DOHH2 (cell line): ENCODE measurements around the gene CLDN10.

Source experiments
- H3F3A ChIP-seq: fragments of 200-600 bp; sonication (generic), shearing (Covaris generic); 2 replicates; pipeline ENCODE4 v1.6.0; 2016; ENCODE audit warnings: antibody characterized with exemption, mild to moderate bottlenecking; ENCODE audit not compliant: control insufficient read depth, insufficient read depth
- H3K27ac ChIP-seq: fragments of 200-600 bp; sonication (generic); 2 replicates; pipeline ENCODE4 v1.5.1; 2014; ENCODE audit warnings: low read depth, mild to moderate bottlenecking, low read length, moderate library complexity
- H3K27me3 ChIP-seq: fragments of 200-600 bp; sonication (generic); 2 replicates; pipeline ENCODE4 v1.6.1; 2014; ENCODE audit warnings: mild to moderate bottlenecking, low read length, mixed read lengths; ENCODE audit not compliant: control insufficient read depth
- H3K36me3 ChIP-seq: fragments of 200-600 bp; sonication (generic); 2 replicates; pipeline ENCODE4 v1.6.1; 2014; ENCODE audit warnings: mild to moderate bottlenecking, low read length, moderate library complexity, mixed read lengths; ENCODE audit not compliant: control insufficient read depth
- H3K4me1 ChIP-seq: fragments of 200-600 bp; sonication (generic); 2 replicates; pipeline ENCODE4 v1.6.1; 2014; ENCODE audit warnings: mild to moderate bottlenecking, low read length, mixed read lengths; ENCODE audit not compliant: control insufficient read depth
- H3K4me2 ChIP-seq: fragments of 200-600 bp; sonication (generic); 2 replicates; pipeline ENCODE4 v1.6.0; 2014; ENCODE audit warnings: mild to moderate bottlenecking, low read length, moderate library complexity
- H3K4me3 ChIP-seq: fragments of 200-600 bp; sonication (generic); 2 replicates; pipeline ENCODE4 v1.5.1; 2014; ENCODE audit warnings: mild to moderate bottlenecking, low read length, mixed read lengths
- H3K79me2 ChIP-seq: fragments of 200-600 bp; sonication (generic); 2 replicates; pipeline ENCODE4 v1.6.1; 2014; ENCODE audit warnings: mild to moderate bottlenecking, low read length, mixed read lengths; ENCODE audit not compliant: control insufficient read depth
- H3K9me2 ChIP-seq: fragments of 200-600 bp; sonication (generic); replicated peaks from 2 replicates; pipeline ENCODE4 v1.6.1; 2014; ENCODE audit warnings: mild to moderate bottlenecking, low read length, mixed read lengths; ENCODE audit not compliant: control insufficient read depth
- H3K9me3 ChIP-seq: fragments of 200-600 bp; sonication (generic); 2 replicates; pipeline ENCODE4 v1.6.1; 2014; ENCODE audit warnings: antibody characterized with exemption, low read length, mixed read lengths; ENCODE audit not compliant: control insufficient read depth, insufficient read depth
- H4K20me1 ChIP-seq: fragments of 200-600 bp; sonication (generic); 2 replicates; pipeline ENCODE4 v1.6.0; 2014; ENCODE audit warnings: low read depth, mild to moderate bottlenecking, antibody characterized with exemption, low read length, moderate library complexity; ENCODE audit not compliant: control insufficient read depth, insufficient read depth
- EZH2phosphoT487 ChIP-seq: fragments of 200-600 bp; sonication (generic); IDR thresholded peaks from 2 replicates; pipeline ENCODE4 v1.6.1; 2017; ENCODE audit warnings: borderline replicate concordance, mild to moderate bottlenecking, antibody characterized with exemption, low read length, moderate library complexity, mixed read lengths
- TF ChIP-seq, protein P1 (sequence below): fragments of 200-600 bp; sonication (generic); IDR thresholded peaks from one replicate; pipeline ENCODE4 v1.5.1; 2014; ENCODE audit warnings: antibody characterized with exemption, mild to moderate bottlenecking, low read depth, low read length; ENCODE audit not compliant: poor library complexity, severe bottlenecking

The CLDN10 gene

GRCh38 chr13:95627590-95627989 is 75.1 kb downstream of the CLDN10 start:
- Histone ChIP-seq H3F3A (no peaks in the 10 kb centered on the region), H3K27me3 (0 out of 2 replicates have a peak, but pooled peaks cover 2% of the 10 kb centered on the region), H3K79me2 (no peaks in the 10 kb centered on the region), H3K4me2 (no peak overlapping the region), H3K9me3 (no peaks in the 10 kb centered on the region), H4K20me1 (no peaks in the 10 kb centered on the region), H3K27ac (no peak overlapping the region), H3K9me2 (no peaks in the 10 kb centered on the region), H3K36me3 (no peaks in the 10 kb centered on the region), H3K4me3 (no peak overlapping the region), H3K4me1 (no peaks in the 10 kb centered on the region)
- TF ChIP-seq, protein P1, sequence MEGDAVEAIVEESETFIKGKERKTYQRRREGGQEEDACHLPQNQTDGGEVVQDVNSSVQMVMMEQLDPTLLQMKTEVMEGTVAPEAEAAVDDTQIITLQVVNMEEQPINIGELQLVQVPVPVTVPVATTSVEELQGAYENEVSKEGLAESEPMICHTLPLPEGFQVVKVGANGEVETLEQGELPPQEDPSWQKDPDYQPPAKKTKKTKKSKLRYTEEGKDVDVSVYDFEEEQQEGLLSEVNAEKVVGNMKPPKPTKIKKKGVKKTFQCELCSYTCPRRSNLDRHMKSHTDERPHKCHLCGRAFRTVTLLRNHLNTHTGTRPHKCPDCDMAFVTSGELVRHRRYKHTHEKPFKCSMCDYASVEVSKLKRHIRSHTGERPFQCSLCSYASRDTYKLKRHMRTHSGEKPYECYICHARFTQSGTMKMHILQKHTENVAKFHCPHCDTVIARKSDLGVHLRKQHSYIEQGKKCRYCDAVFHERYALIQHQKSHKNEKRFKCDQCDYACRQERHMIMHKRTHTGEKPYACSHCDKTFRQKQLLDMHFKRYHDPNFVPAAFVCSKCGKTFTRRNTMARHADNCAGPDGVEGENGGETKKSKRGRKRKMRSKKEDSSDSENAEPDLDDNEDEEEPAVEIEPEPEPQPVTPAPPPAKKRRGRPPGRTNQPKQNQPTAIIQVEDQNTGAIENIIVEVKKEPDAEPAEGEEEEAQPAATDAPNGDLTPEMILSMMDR: no peak
- no peak for TF ChIP-seq EZH2phosphoT487

DNA sequence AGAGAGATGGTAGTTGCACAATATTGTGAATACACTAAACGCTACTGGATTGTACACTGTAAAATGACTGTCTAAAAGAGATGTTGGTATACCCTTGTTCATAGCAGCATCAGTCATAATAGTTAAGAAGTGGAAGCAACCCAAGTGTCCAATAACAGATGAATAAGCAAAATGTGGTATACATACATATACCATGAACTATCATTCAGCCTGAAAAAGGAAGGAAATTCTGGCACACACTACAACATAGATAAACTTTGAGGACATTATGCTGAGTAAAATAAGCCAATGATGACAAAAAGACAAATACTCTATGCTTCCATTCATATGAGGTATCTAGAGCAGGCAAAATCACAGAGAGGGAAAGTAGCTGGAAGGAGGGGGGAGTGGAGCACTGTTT is 76.0 kb downstream of the CLDN10 start:
- TF ChIP-seq, protein P1: no peak
- no peak for TF ChIP-seq EZH2phosphoT487
- Histone ChIP-seq H4K20me1 (no peaks in the 10 kb centered on the region), H3K27ac (no peak overlapping the region), H3K27me3 (0 out of 2 replicates have a peak, but pooled peaks cover 2% of the 10 kb centered on the region), H3F3A (no peaks in the 10 kb centered on the region), H3K79me2 (no peaks in the 10 kb centered on the region), H3K9me3 (no peaks in the 10 kb centered on the region), H3K4me1 (no peaks in the 10 kb centered on the region), H3K9me2 (no peaks in the 10 kb centered on the region), H3K4me2 (no peak overlapping the region), H3K36me3 (no peaks in the 10 kb centered on the region), H3K4me3 (no peak overlapping the region)

DNA sequence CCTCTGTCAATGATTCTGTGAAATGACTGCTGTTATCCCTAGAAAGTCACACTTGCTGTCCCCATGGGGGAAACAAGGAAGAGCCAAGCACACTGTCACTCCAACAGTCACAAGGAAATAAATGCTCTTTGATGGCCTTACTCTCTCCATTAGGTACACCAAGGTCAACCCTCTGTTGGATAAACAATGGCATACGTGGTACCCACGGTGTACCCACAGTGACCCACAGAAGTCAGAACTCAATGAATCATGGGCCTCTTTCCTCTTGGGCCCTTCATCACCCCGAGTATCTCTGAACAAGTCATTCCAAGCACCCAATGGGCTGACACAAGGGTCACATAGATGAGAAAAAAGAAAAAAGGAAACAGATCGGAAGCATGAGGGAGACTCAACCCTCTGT is 76.6 kb downstream of the CLDN10 start:
- H3K36me3 ChIP-seq: no peaks in the 10 kb centered on the region

More for the DNA sequence above, 76.6 kb downstream of the CLDN10 start:
- Histone ChIP-seq H3K27me3 (peaks cover 4% of the 10 kb centered on the region), H3K4me1 (no peaks in the 10 kb centered on the region), H3K9me3 (no peaks in the 10 kb centered on the region), H3F3A (no peaks in the 10 kb centered on the region), H4K20me1 (no peaks in the 10 kb centered on the region), H3K27ac (no peak overlapping the region), H3K9me2 (no peaks in the 10 kb centered on the region), H3K79me2 (no peaks in the 10 kb centered on the region), H3K4me3 (no peak overlapping the region), H3K4me2 (no peak overlapping the region)
- TF ChIP-seq EZH2phosphoT487: no peak
- TF ChIP-seq, protein P1: no peak
